ENCODE measurements around the gene RSKR.
"Not testable (repeated sequence)": the region's sequence is repeated elsewhere in the genome, so short reads cannot be mapped to it uniquely, and the experiment has no call there.

The RSKR gene

GRCh38 chr17:28626818-28627217, 12.8 kb upstream of the RSKR start:
- intact Hi-C loops (cut with DNase I), result no loop called here
- DNase-seq, result no peak

DNA sequence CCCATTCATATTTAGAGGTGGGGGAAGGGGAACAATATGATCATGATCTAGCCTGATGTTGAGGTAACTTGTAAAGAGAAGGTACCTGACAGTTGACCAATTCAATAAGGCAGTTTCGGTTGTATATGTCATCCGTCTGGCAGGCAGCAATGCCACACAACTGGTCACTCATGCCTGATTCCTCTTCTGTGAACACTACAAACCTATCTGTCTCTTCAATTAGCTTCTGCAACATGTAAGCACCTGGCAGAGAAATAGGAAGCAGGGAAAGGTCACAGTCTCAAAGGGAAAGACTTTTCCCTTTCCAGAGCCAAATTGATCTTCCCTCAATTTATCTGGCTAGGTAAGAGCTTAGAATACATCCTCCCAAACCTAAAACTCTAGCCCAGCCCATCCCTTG, 10.2 kb upstream of the RSKR start:
- intact Hi-C loops (cut with DNase I), result no loop called here
- no peak for DNase-seq

GRCh38 chr17:28623696-28624095, 9.7 kb upstream of the RSKR start:
- peak in 1 of 10 donors; percentile 65 for DNase-seq
- intact Hi-C loops (cut with DNase I), result no loop called here

DNA sequence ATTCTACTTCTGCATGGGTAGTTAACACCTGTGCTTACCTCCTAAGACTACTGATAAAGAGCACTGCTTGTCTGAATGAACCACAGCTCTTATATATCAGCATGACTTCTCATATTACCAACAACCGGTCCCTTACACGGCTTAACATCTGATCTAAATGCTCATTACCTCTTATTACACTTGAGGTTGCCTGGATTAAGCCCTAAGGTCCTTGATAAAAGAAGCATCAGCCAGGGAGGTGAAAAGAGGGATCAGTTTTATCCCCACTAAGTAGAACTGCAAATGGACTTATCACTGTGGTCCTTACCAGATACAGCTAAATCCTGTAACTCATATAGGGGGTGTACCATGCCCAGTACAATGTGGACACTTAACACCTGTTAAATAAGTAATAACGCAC, 8.2 kb upstream of the RSKR start:
- DNase-seq, result no peak
- intact Hi-C loops (cut with DNase I), result no loop called here

- intact Hi-C loops (cut with DNase I), result no loop called here
- no peak for DNase-seq
Measured at GRCh38 chr17:28620010-28620409, 6.0 kb upstream of the RSKR start.

- intact Hi-C loops (cut with DNase I), result no loop called here
- no peak for DNase-seq
Measured at GRCh38 chr17:28618464-28618863, 4.5 kb upstream of the RSKR start.

GRCh38 chr17:28616281-28616680, 2.3 kb upstream of the RSKR start:
- DNase-seq, result no peak
- intact Hi-C loops (cut with DNase I), result no loop called here

GRCh38 chr17:28615260-28615940, 1.4 kb upstream of the RSKR start:
- intact Hi-C loops (cut with DNase I), result no loop called here
- DNase-seq, result no peak

- DNase-seq, result peak in 3 of 10 donors; percentile 45 to 47 (median 45)
- intact Hi-C loops (cut with DNase I), result loop anchor here (1.0 to 2.0 kb wide), 2 partner anchors 65 to 118 kb away; no protein-coding TSS in a partner anchor
Measured at GRCh38 chr17:28612936-28613872, 781 bp downstream of the RSKR start.

GRCh38 chr17:28612531-28612930, 1.5 kb downstream of the RSKR start:
- no peak for DNase-seq
- intact Hi-C loops (cut with DNase I), result loop anchor here (2.0 kb wide), 1 partner anchor 118 kb away; no protein-coding TSS in a partner anchor

- DNase-seq, result no peak
- intact Hi-C loops (cut with DNase I), result no loop called here
Measured at GRCh38 chr17:28610376-28610775, 3.6 kb downstream of the RSKR start.

DNA sequence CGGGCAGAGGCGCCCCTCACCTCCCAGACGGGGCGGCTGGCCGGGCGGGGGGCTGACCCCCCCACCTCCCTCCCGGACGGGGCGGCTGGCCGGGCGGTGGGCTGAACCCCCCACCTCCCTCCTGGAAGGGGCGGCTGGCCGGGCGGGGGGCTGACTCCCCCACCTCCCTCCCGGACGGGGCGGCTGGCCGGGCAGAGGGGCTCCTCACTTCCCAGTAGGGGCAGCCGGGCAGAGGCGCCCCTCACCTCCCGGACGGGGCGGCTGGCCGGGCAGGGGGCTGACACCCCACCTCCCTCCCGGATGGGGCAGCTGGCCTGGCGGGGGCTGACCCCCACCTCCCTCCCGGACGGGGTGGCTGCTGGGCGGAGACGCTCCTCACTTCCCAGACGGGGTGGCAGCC, 10.0 kb downstream of the RSKR start:
- intact Hi-C loops (cut with DNase I); DNase-seq: not testable (repeated sequence)

DNA sequence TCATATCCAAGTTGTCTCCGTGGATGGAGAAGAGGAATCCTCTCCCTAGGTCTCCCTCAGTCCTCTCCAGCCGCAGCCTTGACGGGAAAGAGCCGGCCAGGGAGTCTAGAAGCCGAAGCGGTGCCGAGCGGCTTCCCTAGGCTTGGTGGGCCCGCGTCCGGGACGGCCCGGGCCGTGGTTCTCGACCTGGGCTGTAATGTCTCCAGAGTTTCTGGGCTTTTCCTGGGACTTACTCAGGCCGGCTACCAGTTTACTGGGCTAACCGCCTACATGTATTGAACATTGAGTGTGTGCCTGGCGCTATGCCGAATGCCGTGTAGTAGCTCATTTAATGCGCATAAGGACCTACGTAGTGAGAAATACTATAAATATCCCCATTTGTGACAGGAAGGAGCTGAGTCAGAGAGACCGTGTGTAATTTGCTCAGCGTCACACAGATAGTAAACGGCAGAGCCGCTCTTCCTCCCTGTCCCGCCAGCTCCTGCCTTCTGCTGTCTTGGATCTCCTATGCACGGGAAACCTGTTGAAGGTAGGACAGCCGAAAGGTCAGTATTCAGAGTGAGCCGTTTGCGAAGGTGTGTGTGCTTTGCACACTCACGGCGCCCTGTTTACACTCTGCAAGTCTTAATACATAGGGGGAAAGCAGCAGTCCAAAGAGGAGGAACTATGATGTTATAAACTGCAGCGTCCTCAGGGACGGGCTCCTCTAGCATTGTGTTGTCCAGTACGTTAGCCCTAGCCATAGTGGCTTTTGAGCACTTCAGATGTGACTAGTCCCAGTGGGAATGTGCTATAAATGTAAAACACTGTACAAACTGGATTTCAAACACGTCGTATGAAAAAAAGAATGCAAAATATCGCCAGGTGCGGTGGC, 14.4 kb downstream of the RSKR start:
- peak in 7 of 10 donors; percentile 21 to 89 (median 63) for DNase-seq
- intact Hi-C loops (cut with DNase I), result no loop called here

- DNase-seq, result peak; percentile 77 to 99 (median 90)
- intact Hi-C loops (cut with DNase I), result no loop called here
Measured at GRCh38 chr17:28598799-28599310, 15.1 kb downstream of the RSKR start, which contains the start of gene SPAG5. Gene SPAG5, minus strand, starts transcription at chr17:28599025. Its CDS starts 79 bp downstream, at chr17:28598946.

GRCh38 chr17:28598389-28598788, 15.6 kb downstream of the RSKR start:
- intact Hi-C loops (cut with DNase I), result no loop called here
- no peak for DNase-seq

- DNase-seq, result no peak
- intact Hi-C loops (cut with DNase I), result no loop called here
Measured at GRCh38 chr17:28597606-28598383, 16.2 kb downstream of the RSKR start.

DNA sequence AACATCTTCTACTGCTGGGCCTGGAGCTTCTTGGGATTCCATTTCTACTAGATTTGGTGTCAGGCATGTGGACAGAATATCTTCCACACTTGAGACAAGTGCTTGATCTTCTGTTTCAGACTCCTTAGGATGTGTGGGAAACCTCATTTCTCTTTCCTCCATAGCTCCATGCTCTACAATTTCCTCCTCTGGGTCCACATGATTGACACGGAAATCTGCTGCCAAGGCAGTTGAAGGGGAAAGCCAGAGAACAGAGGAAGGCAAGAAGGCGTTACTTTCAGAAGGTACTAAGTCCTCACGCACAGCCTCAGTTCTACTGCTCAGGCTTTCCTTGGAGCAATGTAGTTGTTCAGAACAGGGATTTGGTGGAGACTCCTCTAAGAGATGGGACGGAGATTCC, 21.7 kb downstream of the RSKR start:
- intact Hi-C loops (cut with DNase I), result no loop called here
- DNase-seq, result no peak

DNA sequence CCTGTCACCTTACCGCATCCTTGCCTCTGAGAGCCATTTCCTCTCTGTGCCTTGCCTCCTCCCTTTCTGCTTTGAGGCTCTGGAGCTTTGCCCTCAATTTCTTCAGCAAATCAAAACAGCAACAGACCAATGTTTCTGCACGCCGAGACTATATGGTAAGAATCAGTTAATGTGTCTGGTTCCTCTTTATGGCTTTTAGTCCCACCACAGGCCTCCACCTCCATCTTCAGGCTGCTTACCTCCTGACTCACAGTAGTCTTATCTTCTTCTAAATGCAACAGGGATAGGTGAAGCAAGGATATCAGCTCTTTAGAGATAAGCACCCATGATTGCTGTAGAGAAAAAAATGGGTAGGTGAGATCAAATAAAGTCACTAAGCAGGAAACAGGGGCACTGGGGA, 28.1 kb downstream of the RSKR start:
- no peak for DNase-seq
- intact Hi-C loops (cut with DNase I), result no loop called here

- intact Hi-C loops (cut with DNase I), result no loop called here
- no peak for DNase-seq
Measured at GRCh38 chr17:28584434-28584833, 29.6 kb downstream of the RSKR start.

GRCh38 chr17:28582513-28582912, 31.5 kb downstream of the RSKR start:
- no peak for DNase-seq
- intact Hi-C loops (cut with DNase I), result no loop called here

Measured in posterior cingulate gyrus (tissue), 11 donors.